GDM1 (cell line): ENCODE results near the gene WDR55.
"Not testable (repeated sequence)": the region's sequence is repeated elsewhere in the genome, so short reads cannot be mapped to it uniquely, and the experiment has no call there.

Experiments used
- DNase-seq: peaks from one replicate; lab custom pipeline; 2025; lab: John Stamatoyannopoulos, UW

The WDR55 gene

GRCh38 chr5:140664359-140665119, at the start of gene WDR55:
TSS of gene WDR55 (plus strand) at chr5:140664904. CDS start at chr5:140664913, 9 bp downstream.
- peak; percentile 91 for DNase-seq

GRCh38 chr5:140622301-140622700, 42.4 kb upstream of the WDR55 start:
- no peak for DNase-seq

- DNase-seq: not testable (repeated sequence)
These were observed 41.6 kb upstream of the WDR55 start for GRCh38 chr5:140623061-140623460.

DNA sequence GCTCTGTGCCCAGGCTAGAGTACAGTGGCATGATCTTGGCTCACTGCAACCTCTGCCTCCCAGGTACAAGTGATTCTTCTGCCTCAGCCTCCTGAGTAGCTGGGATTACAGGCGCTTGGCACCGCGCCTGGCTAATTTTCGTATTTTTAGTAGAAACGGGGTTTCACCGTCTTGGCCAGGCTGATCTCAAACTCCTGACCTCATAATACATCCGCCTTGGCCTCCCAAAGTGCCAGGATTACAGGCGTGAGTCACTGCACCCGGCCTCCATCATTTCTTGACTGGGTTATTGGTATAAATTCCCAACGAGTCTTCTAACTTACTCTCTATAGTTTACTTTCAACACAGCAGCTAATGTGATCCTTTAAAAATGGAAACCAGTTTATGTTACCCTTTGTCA, 39.8 kb upstream of the WDR55 start:
- not testable (repeated sequence) for DNase-seq

GRCh38 chr5:140627972-140628371, 36.7 kb upstream of the WDR55 start:
- no peak for DNase-seq

GRCh38 chr5:140628711-140629110, 36.0 kb upstream of the WDR55 start:
- DNase-seq: no peak

DNA sequence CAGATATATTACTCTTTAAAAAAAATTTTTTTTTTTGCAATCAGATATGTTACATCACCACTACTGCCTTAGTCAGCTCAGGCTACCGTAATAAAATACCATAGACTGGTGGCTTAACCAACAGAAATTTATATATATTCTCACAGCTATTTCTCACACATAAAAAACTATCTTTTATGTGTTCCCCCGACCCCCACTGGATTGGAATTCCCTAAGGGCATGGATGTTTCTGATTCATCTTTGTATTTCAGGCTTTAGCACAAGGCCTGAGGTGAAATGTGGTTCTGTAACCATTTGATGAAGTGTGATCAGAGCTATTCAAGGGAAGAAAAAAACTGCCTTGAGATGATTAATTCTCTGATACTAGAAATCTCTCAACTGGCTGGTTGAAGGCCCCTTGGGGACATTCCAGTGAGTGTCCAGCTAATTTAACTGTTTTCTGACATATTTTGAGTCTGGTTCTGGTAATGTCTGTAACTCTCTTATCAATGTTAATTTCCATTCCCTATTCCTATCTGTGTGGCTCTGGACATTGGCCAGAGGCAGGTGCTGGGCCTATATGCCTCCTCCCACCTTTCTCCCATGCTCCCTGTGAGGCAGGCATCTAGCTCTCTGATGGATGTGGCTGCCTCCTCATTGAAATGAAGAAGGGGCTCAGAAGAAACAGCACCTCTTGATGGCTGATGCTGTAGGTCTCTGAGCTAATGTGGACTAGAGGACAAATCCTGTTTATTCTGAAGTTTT, 34.2 kb upstream of the WDR55 start:
- DNase-seq: no peak

- DNase-seq: no peak
These were observed 33.7 kb upstream of the WDR55 start for GRCh38 chr5:140631036-140631417.

DNA sequence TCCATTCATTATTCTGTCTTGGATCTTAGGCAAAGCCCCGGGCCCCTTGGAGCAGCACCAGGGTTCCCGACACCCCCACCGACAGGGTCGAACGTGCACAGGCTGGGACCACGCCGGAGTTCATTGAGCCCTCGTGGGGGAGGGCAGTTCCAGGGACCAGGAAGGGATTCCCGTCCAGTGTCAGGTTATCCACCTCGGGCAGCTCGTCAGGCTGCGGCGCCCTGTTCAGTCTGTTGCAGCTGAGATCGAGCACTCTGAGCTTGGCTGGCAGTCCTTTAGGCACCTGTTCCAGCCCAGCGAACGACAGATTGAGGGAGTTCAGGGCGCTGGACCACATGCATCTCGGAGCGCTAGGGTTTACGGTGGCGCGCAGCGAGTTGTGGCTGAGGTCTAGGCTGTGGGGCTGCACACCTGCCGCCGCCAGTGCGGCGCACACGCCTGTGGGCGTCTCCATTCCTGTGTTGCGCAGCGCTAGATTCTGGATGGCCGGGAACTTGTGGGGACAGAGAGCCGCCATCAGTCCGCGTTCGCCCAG, 32.8 kb upstream of the WDR55 start:
- no peak for DNase-seq

- no peak for DNase-seq
These were observed 32.2 kb upstream of the WDR55 start for GRCh38 chr5:140632366-140633020.

DNA sequence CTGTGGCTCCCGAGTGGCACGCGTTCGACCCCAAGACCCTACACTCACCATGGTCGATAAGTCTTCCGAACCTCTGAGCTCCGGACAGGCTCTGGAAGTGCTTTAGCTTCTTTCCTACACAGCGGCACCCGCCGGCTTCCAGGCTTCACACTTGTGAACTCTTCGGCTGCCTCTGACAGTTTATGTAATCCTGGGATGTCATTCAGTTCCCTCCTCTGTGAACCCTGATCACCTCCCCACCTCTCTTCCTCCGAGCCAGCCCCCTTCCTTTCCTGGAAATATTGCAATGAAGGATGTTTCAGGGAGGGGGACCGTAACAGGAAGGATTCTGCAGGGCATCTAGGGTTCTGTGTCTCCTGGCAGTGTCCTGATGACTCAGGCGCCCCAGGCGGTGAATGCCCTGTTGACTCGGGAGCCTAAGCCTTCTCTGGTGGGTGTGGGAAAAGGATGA, 31.7 kb upstream of the WDR55 start, which contains the start of gene CD14:
CD14 (minus strand) TSS at position 155 of the 451 bp plus-strand sequence; CDS start at position 51, 104 bp downstream.
- no peak for DNase-seq

GRCh38 chr5:140633501-140633900, 31.2 kb upstream of the WDR55 start:
- DNase-seq: no peak

GRCh38 chr5:140634103-140634502, 30.6 kb upstream of the WDR55 start:
- DNase-seq: no peak

DNA sequence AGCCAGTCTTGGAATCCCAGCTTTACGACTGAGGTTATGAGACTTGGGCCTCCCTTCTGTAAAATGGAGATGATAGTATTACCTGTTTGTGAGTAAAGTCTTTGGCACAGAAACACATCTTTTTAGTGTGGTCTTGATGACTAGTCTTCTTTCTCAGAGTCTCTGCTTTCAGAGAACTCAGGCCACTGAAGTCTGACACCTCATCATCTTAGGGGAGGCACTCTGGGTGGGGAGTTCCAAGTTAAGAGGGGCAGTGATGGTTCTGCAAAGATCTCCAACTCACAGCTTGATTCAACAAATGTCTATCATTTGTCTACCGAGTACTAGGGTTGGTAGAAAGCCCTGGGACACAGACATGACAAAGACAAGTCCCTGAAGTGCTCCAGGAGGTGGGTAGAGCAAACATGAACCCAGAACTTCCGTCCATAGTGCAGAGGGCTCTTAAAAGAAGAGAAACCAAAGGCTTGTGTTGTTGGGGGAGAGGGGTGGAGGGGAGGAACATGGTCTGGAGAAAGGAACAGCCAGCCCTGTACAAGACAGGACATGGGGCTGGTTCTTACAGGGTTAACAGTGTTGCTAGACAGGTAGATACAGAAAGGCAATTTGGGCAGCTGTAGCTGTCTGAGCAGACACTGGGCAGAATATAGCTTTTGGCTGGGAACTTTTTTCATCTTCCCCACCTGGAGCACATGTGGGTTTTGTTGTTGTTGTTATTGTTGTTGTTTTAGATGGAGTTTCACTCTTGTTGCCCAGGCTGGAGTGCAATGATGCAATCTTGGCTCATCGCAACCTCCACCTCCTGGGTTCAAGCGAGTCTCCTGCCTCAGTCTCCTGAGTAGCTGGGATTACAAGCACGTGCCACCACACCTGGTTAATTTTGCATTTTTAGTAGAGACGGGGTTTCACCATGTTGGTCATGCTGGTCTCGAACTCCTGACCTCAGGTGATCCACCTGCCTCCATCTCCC, 29.1 kb upstream of the WDR55 start:
- no peak for DNase-seq

DNA sequence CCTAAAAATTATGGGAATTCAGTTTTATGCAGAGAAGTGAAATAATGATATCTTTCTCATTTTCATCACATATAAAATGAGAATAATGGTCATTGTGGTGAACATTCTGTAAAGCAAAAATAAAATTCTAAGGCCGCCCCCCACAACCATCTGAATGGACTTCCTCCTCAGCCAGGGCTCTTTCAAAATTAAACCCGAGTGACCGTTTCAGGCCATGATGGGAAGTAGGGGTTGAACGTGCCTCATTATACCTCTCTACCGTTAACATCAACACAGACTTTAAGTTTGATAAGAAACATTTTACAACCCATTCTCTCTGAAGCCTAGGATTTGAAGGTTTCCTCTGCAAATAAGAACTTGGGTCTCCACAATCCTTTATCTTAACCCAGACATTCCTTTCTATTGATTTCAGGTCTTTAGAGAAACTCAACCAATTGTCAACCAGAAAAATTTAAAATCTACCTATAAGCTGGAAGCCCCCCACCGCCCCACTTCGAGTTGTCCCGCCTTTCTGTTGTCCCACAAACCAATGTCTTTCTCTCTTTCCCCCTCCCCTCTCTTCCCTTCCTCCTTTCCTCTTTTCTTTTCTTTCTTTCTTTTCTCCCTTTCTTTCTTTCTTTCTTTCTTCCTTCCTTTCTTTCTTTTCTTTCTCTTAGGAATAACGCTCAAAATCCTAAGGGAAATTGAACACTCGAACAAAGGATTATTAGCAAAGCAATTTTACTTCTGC, 27.2 kb upstream of the WDR55 start:
- DNase-seq: no peak

- not testable (repeated sequence) for DNase-seq
These were observed 25.9 kb upstream of the WDR55 start for GRCh38 chr5:140638898-140639147.

GRCh38 chr5:140639148-140639981, 25.3 kb upstream of the WDR55 start, which contains the start of gene TMCO6:
TSS of gene TMCO6 (plus strand) at chr5:140639451. CDS start at chr5:140639528, 77 bp downstream.
- peak; percentile 93 for DNase-seq

DNA sequence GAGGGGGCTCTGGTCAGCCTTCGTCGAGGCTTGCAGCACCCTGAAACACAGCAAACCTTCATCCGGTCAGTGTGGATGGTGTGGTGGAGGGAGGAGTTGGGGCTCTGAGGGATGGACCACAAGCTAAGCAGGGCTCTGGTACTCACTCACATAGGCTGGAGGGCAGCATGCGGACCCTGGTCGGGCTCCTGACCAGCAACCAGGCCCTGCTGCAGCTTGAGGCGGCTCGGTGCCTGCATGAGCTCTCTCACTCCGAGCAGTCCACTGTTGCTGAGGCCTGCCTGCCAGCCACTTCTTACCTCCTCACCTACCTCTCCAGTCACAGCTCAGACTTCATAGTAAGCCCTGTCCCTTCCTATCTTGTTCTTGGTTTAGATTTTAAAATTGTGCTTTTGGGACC, 23.0 kb upstream of the WDR55 start:
- DNase-seq: no peak

GRCh38 chr5:140642718-140643117, 22.0 kb upstream of the WDR55 start:
- DNase-seq: no peak

DNA sequence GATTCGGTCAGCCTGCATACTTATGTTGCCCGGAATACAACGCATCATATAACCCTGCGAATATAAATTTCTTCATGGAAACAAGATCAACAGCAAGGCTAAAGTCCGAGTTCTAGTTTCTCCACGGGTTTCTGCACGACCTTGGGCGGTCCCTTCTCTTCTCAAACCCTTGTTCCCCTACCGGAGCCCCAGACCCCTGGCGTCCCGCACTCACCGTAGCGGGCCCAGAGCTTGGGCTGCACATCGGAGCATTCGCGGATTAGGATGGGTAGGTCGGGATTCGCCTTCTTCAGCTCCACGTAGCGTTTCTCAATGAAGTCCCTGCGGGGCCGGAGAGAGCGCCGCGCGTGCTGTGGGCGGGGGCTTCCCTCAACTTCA, 17.7 kb upstream of the WDR55 start:
- DNase-seq: no peak
